Transverse colon (tissue), 4 donors: ENCODE data around the gene PAQR4. TPM values are rescaled to one million over a fixed set of nuclear protein-coding genes. Genes with fewer than 3 reads are reported as not detected.

Experiments used
- DNase-seq: peaks from one replicate; pipeline ENCODE4 v3.0.0-alpha.2; 2019
- H3K27ac ChIP-seq, 4 donors: fragments of 200-600 bp; sonication (generic); 2 replicates each; pipeline ENCODE4 v1.5.1; 2016 to 2018; ENCODE audit warnings: inconsistent platforms in 4 of 4
- H3K27me3 ChIP-seq: fragments of 200-600 bp; sonication (generic); 2 replicates; pipeline ENCODE4 v1.5.1; 2017; ENCODE audit warnings: inconsistent platforms
- H3K36me3 ChIP-seq, 4 donors: fragments of 200-600 bp; sonication (generic); 2 replicates each; pipeline ENCODE4 v1.5.1; 2017 to 2019; ENCODE audit warnings: inconsistent platforms in 4 of 4
- H3K4me1 ChIP-seq, 4 donors: fragments of 200-600 bp; sonication (generic); 2 replicates each; pipeline ENCODE4 v1.5.1; 2017 to 2020; ENCODE audit warnings: inconsistent platforms in 4 of 4
- H3K4me3 ChIP-seq, 4 donors: fragments of 200-600 bp; sonication (generic); 1 replicate in 1 of 4; 2 replicates in 3 of 4; pipeline versions ENCODE4 v1.5.1 to v1.6.1; 2017 to 2019; ENCODE audit warnings: inconsistent platforms in 4 of 4
- H3K9me3 ChIP-seq, 2 donors: fragments of 200-600 bp; sonication (generic); 2 replicates each; pipeline ENCODE4 v1.5.1; 2017 to 2019; ENCODE audit warnings: inconsistent platforms in 2 of 2
- CTCF ChIP-seq, 5 experiments: fragments of 200-600 bp in 3 of 5; fragments of 450-650 bp in 2 of 5; sonication (generic) in 3 of 5; IDR thresholded peaks; 1 replicate in 2 of 5; 2 replicates in 3 of 5; pipeline ENCODE4 v1.5.1; 2016 to 2017; ENCODE audit warnings: antibody characterized with exemption in 5 of 5, inconsistent platforms in 3 of 5, mild to moderate bottlenecking in 2 of 5, moderate library complexity in 1 of 5
- EP300 ChIP-seq: sonication (generic); formaldehyde crosslinking; IDR thresholded peaks from one replicate; pipeline ENCODE4 v1.6.1; 2017; ENCODE audit warnings: antibody characterized with exemption, low read depth
- POLR2A ChIP-seq: fragments of 450-650 bp; IDR thresholded peaks from one replicate; pipeline ENCODE4 v1.6.1; 2016; ENCODE audit warnings: antibody characterized with exemption, mild to moderate bottlenecking, moderate library complexity
- POLR2AphosphoS5 ChIP-seq, 3 donors: sonication (generic); formaldehyde crosslinking; IDR thresholded peaks; one replicate each; pipeline ENCODE4 v1.6.1; 2016; ENCODE audit warnings: antibody characterized with exemption in 3 of 3
- WGBS, 2 donors: methylation state at CpG; one replicate each; pipeline ENCODE4 v1.1.5; 2018; ENCODE audit warnings: low coverage in 1 of 2; 5-methylcytosine and 5-hydroxymethylcytosine counted together
- in situ Hi-C, 4 donors: fragments of 200-750 bp; cut with MboI; loops; one replicate each; pipeline versions ENCODE4 v1.15.0 to v1.15.1; 2017; ENCODE audit warnings: low sequenced_read_pairs in 3 of 4, low pct_ligation_motif_present in 1 of 4, low pct_unique_long_range_greater_than_20kb in 1 of 4
- intact Hi-C: fragments of 100-400 bp; cut with DNase I; formaldehyde crosslinking; loops from one replicate; pipeline ENCODE4 v1.15.1; 2023; ENCODE audit warnings: low total_unique reads
- total RNA-seq, 4 donors: library from RNA; depleted of rRNA; stranded (reverse); fragments of >200 nt; gene quantifications; one replicate each; pipeline ENCODE4 v1.1.0, GENCODE V29; 2016

PAQR4 gene
- total RNA-seq, 4 donors from 2014 or later: 3.0 to 5.9 (median 4.4) TPM; not detected in 1

GRCh38 chr16:3020247-3020603 is 51.1 kb downstream of the PAQR4 start, which contains the start of gene TNFRSF12A:
TNFRSF12A (plus strand) TSS chr16:3020368; CDS start chr16:3020398, 30 bp downstream.
- Histone ChIP-seq H3K4me3 (peak within 1 kb of the TSS; percentile 45 to 66 (median 54)), H3K27me3 (peaks cover 21% of the 10 kb centered on the region), H3K27ac (peak within 1 kb of the TSS; percentile 92 to 94 (median 93)), H3K4me1 (peaks cover 24 to 57% (median 45%) of the 10 kb centered on the region in 4 donors), H3K9me3 (no peaks in the 10 kb centered on the region), H3K36me3 (no peaks in the 10 kb centered on the region)
- in situ Hi-C loops (no loop called here), intact Hi-C loops (no loop called here)
- TF ChIP-seq POLR2A: peak; percentile 80
- no peak for TF ChIP-seq EP300
- TF ChIP-seq POLR2AphosphoS5 (IDR thresholded peaks at IDR 0.05): peak; percentile 85 to 95 (median 90)
- TF ChIP-seq CTCF (IDR thresholded peaks at IDR 0.05): peak in 1 of 5 experiments; percentile 2
- peak; percentile 83 for DNase-seq
- 0% methylated on average over 4 of the region's 49 CpGs; no CpG with 5 or more reads in 1 of the 2 donors for WGBS, 2 donors

- peaks cover 21% of the 10 kb centered on the region for H3K27me3 ChIP-seq
- TF ChIP-seq POLR2A (peak; percentile 11), EP300 (no peak), POLR2AphosphoS5 (IDR thresholded peaks at IDR 0.05) (peak; percentile 27 to 83 (median 80)), CTCF (IDR thresholded peaks at IDR 0.05) (peak in 1 of 5 experiments; percentile 1)
- H3K9me3 ChIP-seq: no peaks in the 10 kb centered on the region
- in situ Hi-C loops (no loop called here), intact Hi-C loops (no loop called here)
- H3K36me3 ChIP-seq: no peaks in the 10 kb centered on the region
- H3K4me1 ChIP-seq: peaks cover 24 to 57% (median 45%) of the 10 kb centered on the region in 4 donors
- H3K4me3 ChIP-seq: peak overlapping the region; percentile 45 to 66 (median 54)
- H3K27ac ChIP-seq: peak overlapping the region; percentile 92 to 94 (median 93)
- peak; percentile 75 for DNase-seq
- WGBS, 2 donors: 2% methylated on average over 40 of the region's 57 CpGs; no CpG with 5 or more reads in 1 of the 2 donors
Observed at GRCh38 chr16:3020604-3021448, 51.7 kb downstream of the PAQR4 start.

GRCh38 chr16:3021449-3022207 is 52.5 kb downstream of the PAQR4 start:
- 21% methylated on average over 23 of the region's 25 CpGs; no CpG with 5 or more reads in 1 of the 2 donors for WGBS, 2 donors
- in situ Hi-C loops: no loop called here
- Histone ChIP-seq H3K9me3 (no peaks in the 10 kb centered on the region), H3K27ac (peak overlapping the region; percentile 92 to 94 (median 93)), H3K36me3 (no peaks in the 10 kb centered on the region), H3K4me3 (peak overlapping the region; percentile 45 to 66 (median 54)), H3K4me1 (peaks cover 24 to 57% (median 45%) of the 10 kb centered on the region in 4 donors), H3K27me3 (peaks cover 21% of the 10 kb centered on the region)
- DNase-seq: peak; percentile 87
- TF ChIP-seq POLR2AphosphoS5 (IDR thresholded peaks at IDR 0.05): no peak
- TF ChIP-seq POLR2A: peak; percentile 6
- no peak for TF ChIP-seq EP300
- peak in 4 of 5 experiments; percentile 32 to 48 (median 37) for TF ChIP-seq CTCF (IDR thresholded peaks at IDR 0.05)
- intact Hi-C loops: loop anchor here (2.0 kb wide), 1 partner anchor 347 kb away; no protein-coding TSS in a partner anchor
